ENCODE data around the gene TMC1. TPM values are rescaled to one million over a fixed set of nuclear protein-coding genes. Genes with fewer than 3 reads are reported as not detected.

TMC1 gene
- total RNA-seq, 1 experiment from 2014 or later, result not detected

DNA sequence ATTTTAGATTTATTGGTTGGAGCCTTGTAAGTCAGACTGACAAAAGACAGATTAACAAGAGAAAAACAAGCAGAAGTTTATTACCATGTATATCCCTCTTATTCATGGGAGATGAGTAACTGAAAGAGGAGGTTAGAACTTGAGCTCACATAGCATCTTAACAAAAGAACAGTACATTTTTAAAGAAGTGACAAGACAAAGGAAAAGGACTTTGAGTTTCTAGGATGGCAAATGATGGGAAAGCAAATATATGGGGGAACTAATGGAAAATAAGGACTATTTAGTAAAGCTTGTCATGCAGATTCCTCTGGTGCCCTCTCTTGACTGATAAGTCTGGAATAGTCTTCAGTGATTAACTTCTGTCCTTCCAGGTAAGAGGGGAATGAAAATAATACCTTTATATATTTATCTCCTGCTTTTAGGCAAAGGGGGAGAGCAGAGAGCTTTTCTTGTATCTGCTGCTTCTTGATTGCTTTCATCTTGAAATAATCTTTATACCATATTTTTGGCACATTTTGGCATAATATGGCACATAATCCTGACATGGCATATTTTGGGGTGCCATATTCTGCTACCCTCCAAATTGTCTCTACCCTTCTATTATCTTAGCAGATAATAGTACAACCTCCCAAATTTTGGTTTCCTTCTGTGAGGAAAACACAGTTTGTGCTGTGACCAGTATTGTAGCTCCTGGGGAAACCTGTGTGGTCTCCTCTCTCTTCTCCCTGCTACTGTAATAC is 206.8 kb downstream of the TMC1 start:
- Histone ChIP-seq H3K9me3 (ENCODE audit: low read length) (no peaks in the 10 kb centered on the region), H3K79me2 (ENCODE audit: low read length) (no peaks in the 10 kb centered on the region), H3K27me3 (ENCODE audit: low read length) (no peaks in the 10 kb centered on the region), H3K9ac (ENCODE audit: low read length) (no peak overlapping the region), H2AFZ (ENCODE audit: low read length) (no peak overlapping the region), H3K4me1 (ENCODE audit: low read length) (no peaks in the 10 kb centered on the region), H3K4me3 (ENCODE audit: low read length) (no peak overlapping the region), H3K27ac (ENCODE audit: low read length) (no peak overlapping the region), H3K36me3 (ENCODE audit: insufficient read depth, low read length) (no peaks in the 10 kb centered on the region), H3K4me2 (ENCODE audit: low read depth, low read length, poor library complexity, severe bottlenecking) (no peak overlapping the region), H3K9me2 (replicated peaks; ENCODE audit: insufficient read depth, low read length) (no peaks in the 10 kb centered on the region), H4K20me1 (ENCODE audit: insufficient read depth, low read depth, low read length) (no peaks in the 10 kb centered on the region)
- no peak for DNase-seq

DNA sequence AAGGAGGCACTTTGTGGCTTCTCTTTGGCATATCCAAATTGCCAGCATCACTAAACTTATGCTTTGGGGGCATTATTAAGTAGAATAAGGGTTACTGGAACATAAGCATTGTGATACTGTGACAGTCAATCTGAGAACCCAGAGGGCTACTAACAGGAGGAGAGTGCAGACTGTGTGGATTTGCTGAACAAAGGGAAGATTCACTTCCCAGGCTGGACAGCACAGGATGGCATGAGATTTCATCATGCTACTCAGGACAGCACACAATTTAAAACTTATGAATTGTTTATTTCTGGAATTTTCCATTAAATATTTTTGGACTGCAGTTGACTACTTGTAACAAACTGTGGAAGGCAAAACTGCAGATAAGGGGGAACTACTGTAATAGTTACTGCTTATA is 212.5 kb downstream of the TMC1 start:
- H2AFZ ChIP-seq (ENCODE audit: low read length), result no peak overlapping the region

DNA sequence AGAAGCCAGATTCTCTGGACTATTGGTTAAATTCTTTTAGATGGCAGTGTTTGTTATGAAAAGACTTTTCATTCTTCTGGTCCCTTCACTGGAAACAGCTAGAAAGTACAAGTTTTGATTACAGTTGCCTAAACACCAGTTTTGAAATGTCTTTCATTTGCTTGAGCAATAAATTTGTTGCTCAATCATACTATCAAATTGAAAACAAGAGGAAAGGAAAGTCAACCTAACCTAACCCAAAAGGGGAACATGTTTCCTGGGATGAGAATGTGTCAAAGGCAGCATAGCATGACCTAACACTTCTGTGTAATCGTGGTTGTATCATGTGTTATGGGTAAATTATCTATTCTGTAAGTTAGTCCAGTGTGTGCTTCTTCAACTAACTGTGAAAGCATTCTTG is 213.2 kb downstream of the TMC1 start:
- H2AFZ ChIP-seq (ENCODE audit: low read length), result no peak overlapping the region
- H3K9me2 ChIP-seq (replicated peaks; ENCODE audit: insufficient read depth, low read length), result no peaks in the 10 kb centered on the region
- no peak overlapping the region for H3K4me3 ChIP-seq (ENCODE audit: low read length)
- no peaks in the 10 kb centered on the region for H3K4me1 ChIP-seq (ENCODE audit: low read length)
- H3K79me2 ChIP-seq (ENCODE audit: low read length), result no peaks in the 10 kb centered on the region
- no peak overlapping the region for H3K9ac ChIP-seq (ENCODE audit: low read length)
- no peak overlapping the region for H3K27ac ChIP-seq (ENCODE audit: low read length)
- no peak overlapping the region for H3K4me2 ChIP-seq (ENCODE audit: low read depth, low read length, poor library complexity, severe bottlenecking)
- H3K9me3 ChIP-seq (ENCODE audit: low read length), result no peaks in the 10 kb centered on the region
- no peaks in the 10 kb centered on the region for H3K36me3 ChIP-seq (ENCODE audit: insufficient read depth, low read length)
- H3K27me3 ChIP-seq (ENCODE audit: low read length), result no peaks in the 10 kb centered on the region
- H4K20me1 ChIP-seq (ENCODE audit: insufficient read depth, low read depth, low read length), result no peaks in the 10 kb centered on the region
- DNase-seq, result no peak

More for the DNA sequence above, 212.5 kb downstream of the TMC1 start:
- no peaks in the 10 kb centered on the region for H3K9me2 ChIP-seq (replicated peaks; ENCODE audit: insufficient read depth, low read length)
- no peak for DNase-seq
- H4K20me1 ChIP-seq (ENCODE audit: insufficient read depth, low read depth, low read length), result no peaks in the 10 kb centered on the region
- no peak overlapping the region for H3K27ac ChIP-seq (ENCODE audit: low read length)
- H3K27me3 ChIP-seq (ENCODE audit: low read length), result no peaks in the 10 kb centered on the region
- H3K4me3 ChIP-seq (ENCODE audit: low read length), result no peak overlapping the region
- H3K36me3 ChIP-seq (ENCODE audit: insufficient read depth, low read length), result no peaks in the 10 kb centered on the region
- no peak overlapping the region for H3K9ac ChIP-seq (ENCODE audit: low read length)
- no peaks in the 10 kb centered on the region for H3K79me2 ChIP-seq (ENCODE audit: low read length)
- no peak overlapping the region for H3K4me2 ChIP-seq (ENCODE audit: low read depth, low read length, poor library complexity, severe bottlenecking)
- no peaks in the 10 kb centered on the region for H3K9me3 ChIP-seq (ENCODE audit: low read length)
- no peaks in the 10 kb centered on the region for H3K4me1 ChIP-seq (ENCODE audit: low read length)

DNA sequence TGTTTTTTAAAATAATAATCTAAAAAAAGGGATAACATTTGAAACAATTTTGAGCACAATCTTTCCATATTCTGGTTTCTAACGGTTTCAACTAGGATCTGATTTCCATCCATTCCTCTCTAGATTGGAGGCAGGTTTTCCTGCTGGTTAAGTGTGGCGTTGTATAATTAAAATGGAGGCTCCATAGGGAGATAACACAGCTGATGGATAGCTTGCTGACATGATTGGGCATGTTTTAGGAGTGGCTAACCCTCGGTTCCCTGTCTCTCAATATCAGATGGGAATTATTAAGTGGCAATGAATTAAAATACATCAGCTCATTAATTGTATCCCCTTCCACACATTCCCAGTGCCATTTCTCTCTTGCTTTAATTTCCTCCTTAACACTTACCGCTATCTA is 222.4 kb downstream of the TMC1 start:
- Histone ChIP-seq H3K4me3 (ENCODE audit: low read length) (no peak overlapping the region), H3K27me3 (ENCODE audit: low read length) (no peaks in the 10 kb centered on the region), H3K4me2 (ENCODE audit: low read depth, low read length, poor library complexity, severe bottlenecking) (no peak overlapping the region), H3K9me3 (ENCODE audit: low read length) (no peaks in the 10 kb centered on the region), H3K4me1 (ENCODE audit: low read length) (no peaks in the 10 kb centered on the region), H3K36me3 (ENCODE audit: insufficient read depth, low read length) (no peaks in the 10 kb centered on the region), H3K9me2 (replicated peaks; ENCODE audit: insufficient read depth, low read length) (no peaks in the 10 kb centered on the region), H3K27ac (ENCODE audit: low read length) (no peak overlapping the region), H4K20me1 (ENCODE audit: insufficient read depth, low read depth, low read length) (no peaks in the 10 kb centered on the region), H2AFZ (ENCODE audit: low read length) (no peak overlapping the region), H3K79me2 (ENCODE audit: low read length) (no peaks in the 10 kb centered on the region), H3K9ac (ENCODE audit: low read length) (no peak overlapping the region)
- no peak for DNase-seq

DNA sequence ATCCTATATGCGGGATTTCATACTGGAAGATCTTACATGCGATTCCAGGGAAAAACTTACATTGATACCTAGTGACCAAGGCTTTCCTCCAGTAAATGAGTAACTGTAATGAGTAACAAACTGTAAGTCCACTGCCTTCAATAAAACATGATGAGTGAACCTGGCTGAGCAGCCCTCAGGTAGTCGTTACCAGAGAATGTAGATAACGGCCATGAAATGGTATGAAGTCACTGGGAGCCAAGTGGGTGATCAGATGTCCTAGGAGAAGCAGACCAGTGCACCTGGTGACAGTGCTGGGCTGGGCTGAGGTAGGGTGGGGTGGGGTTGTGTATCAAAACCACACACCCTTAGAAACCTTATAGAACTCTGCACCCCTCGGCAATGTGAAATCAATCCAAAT is 227.9 kb downstream of the TMC1 start:
- no peaks in the 10 kb centered on the region for H3K9me3 ChIP-seq (ENCODE audit: low read length)
- H3K27ac ChIP-seq (ENCODE audit: low read length), result no peak overlapping the region
- no peaks in the 10 kb centered on the region for H4K20me1 ChIP-seq (ENCODE audit: insufficient read depth, low read depth, low read length)

DNA sequence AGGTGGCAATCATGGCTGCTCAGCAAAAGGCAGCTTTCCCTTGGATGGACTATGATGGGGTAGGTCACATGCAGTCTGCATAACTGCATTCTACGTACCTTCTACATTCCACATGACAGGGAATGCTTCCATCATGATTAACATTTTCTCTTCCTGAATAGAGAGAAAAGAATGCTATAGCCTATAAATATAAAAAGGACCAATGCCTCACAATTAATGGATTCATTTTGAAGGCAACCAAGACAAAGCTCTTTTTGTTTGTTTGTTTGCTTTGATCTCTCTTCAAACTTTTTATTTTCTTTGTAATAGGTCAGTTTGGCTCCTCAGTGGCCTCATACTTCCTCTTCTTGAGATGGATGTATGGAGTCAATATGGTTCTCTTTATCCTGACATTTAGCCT is 230.1 kb downstream of the TMC1 start:
- Histone ChIP-seq H3K79me2 (ENCODE audit: low read length) (no peaks in the 10 kb centered on the region), H4K20me1 (ENCODE audit: insufficient read depth, low read depth, low read length) (no peaks in the 10 kb centered on the region), H3K9me2 (replicated peaks; ENCODE audit: insufficient read depth, low read length) (no peaks in the 10 kb centered on the region), H3K4me3 (ENCODE audit: low read length) (no peak overlapping the region), H3K4me1 (ENCODE audit: low read length) (no peaks in the 10 kb centered on the region), H2AFZ (ENCODE audit: low read length) (no peak overlapping the region), H3K9ac (ENCODE audit: low read length) (no peak overlapping the region), H3K36me3 (ENCODE audit: insufficient read depth, low read length) (no peaks in the 10 kb centered on the region), H3K9me3 (ENCODE audit: low read length) (no peaks in the 10 kb centered on the region), H3K4me2 (ENCODE audit: low read depth, low read length, poor library complexity, severe bottlenecking) (no peak overlapping the region), H3K27ac (ENCODE audit: low read length) (no peak overlapping the region), H3K27me3 (ENCODE audit: low read length) (no peaks in the 10 kb centered on the region)
- DNase-seq, result no peak

More for the DNA sequence above, 227.9 kb downstream of the TMC1 start:
- no peak overlapping the region for H3K4me3 ChIP-seq (ENCODE audit: low read length)
- H3K36me3 ChIP-seq (ENCODE audit: insufficient read depth, low read length), result no peaks in the 10 kb centered on the region
- no peaks in the 10 kb centered on the region for H3K79me2 ChIP-seq (ENCODE audit: low read length)
- no peak overlapping the region for H3K4me2 ChIP-seq (ENCODE audit: low read depth, low read length, poor library complexity, severe bottlenecking)
- H3K4me1 ChIP-seq (ENCODE audit: low read length), result no peaks in the 10 kb centered on the region
- no peak overlapping the region for H3K9ac ChIP-seq (ENCODE audit: low read length)
- no peaks in the 10 kb centered on the region for H3K9me2 ChIP-seq (replicated peaks; ENCODE audit: insufficient read depth, low read length)
- DNase-seq, result no peak
- no peaks in the 10 kb centered on the region for H3K27me3 ChIP-seq (ENCODE audit: low read length)
- H2AFZ ChIP-seq (ENCODE audit: low read length), result no peak overlapping the region

DNA sequence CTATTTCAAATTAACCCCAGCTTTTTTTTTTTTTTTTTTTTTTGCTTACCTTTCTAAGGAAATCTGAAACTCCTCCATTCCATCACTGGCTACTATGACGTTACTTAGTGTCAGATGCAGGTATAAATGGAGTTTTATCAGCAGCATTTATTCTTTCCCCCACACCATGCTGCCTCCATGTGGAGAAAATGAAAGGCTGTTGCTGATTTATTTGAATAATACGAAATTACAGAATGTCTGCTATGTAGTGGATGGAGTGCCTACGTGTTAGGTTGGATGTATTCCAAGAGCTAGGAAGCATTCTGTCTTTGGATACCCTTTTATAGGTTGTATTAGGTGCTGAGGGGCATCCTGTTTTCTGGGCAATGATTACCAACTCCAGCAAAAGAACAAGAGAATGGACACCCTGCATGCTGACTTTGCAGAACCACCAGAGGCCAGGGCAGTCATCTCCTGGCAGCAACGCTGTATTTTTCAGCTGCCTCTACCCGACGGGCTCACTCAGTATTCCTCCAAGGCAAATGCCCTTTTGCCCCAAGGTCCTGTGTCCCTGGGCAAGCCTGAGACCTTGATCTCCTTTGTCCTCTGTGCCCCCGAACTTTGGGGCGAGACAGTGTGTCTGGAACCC is 232.0 kb downstream of the TMC1 start:
- no peak for DNase-seq
- Histone ChIP-seq H3K9me3 (ENCODE audit: low read length) (no peaks in the 10 kb centered on the region), H3K79me2 (ENCODE audit: low read length) (no peaks in the 10 kb centered on the region), H3K4me2 (ENCODE audit: low read depth, low read length, poor library complexity, severe bottlenecking) (no peak overlapping the region), H3K9me2 (replicated peaks; ENCODE audit: insufficient read depth, low read length) (no peaks in the 10 kb centered on the region), H3K36me3 (ENCODE audit: insufficient read depth, low read length) (no peaks in the 10 kb centered on the region), H4K20me1 (ENCODE audit: insufficient read depth, low read depth, low read length) (no peaks in the 10 kb centered on the region), H3K4me1 (ENCODE audit: low read length) (no peaks in the 10 kb centered on the region), H3K27ac (ENCODE audit: low read length) (no peak overlapping the region), H3K9ac (ENCODE audit: low read length) (no peak overlapping the region), H3K27me3 (ENCODE audit: low read length) (no peaks in the 10 kb centered on the region), H3K4me3 (ENCODE audit: low read length) (no peak overlapping the region), H2AFZ (ENCODE audit: low read length) (no peak overlapping the region)

DNA sequence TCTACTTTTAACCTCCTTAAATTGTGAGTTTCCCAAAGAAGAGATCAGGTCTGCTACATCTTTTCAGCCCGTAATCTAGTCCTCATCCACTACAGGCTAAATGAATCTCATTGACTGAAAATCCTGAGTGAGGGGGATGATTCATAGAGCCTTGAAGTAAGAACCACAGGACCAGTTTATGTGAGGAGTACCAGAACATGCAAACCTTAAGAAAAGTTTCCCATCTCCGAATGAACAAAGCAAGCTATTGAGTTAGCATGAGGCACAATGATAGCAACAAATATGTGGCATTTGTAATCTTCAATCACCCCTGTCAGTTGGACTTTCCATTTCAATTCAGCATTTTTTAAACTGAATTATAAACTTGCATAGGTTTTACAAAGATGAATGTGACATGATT is 234.4 kb downstream of the TMC1 start:
- Histone ChIP-seq H3K27ac (ENCODE audit: low read length) (no peak overlapping the region), H3K36me3 (ENCODE audit: insufficient read depth, low read length) (no peaks in the 10 kb centered on the region), H3K9me2 (replicated peaks; ENCODE audit: insufficient read depth, low read length) (no peaks in the 10 kb centered on the region), H2AFZ (ENCODE audit: low read length) (no peak overlapping the region), H4K20me1 (ENCODE audit: insufficient read depth, low read depth, low read length) (no peaks in the 10 kb centered on the region), H3K9me3 (ENCODE audit: low read length) (no peaks in the 10 kb centered on the region), H3K4me3 (ENCODE audit: low read length) (no peak overlapping the region), H3K79me2 (ENCODE audit: low read length) (no peaks in the 10 kb centered on the region), H3K4me2 (ENCODE audit: low read depth, low read length, poor library complexity, severe bottlenecking) (no peak overlapping the region), H3K27me3 (ENCODE audit: low read length) (no peaks in the 10 kb centered on the region), H3K9ac (ENCODE audit: low read length) (no peak overlapping the region), H3K4me1 (ENCODE audit: low read length) (no peaks in the 10 kb centered on the region)
- DNase-seq, result no peak
